ENCODE measurements around the gene LMX1A. TPM values are rescaled to one million over a fixed set of nuclear protein-coding genes. Genes with fewer than 3 reads are reported as not detected.

Gene LMX1A
- polyA plus RNA-seq, 3 donors = not detected

GRCh38 chr1:165281207-165281901 lies 75.2 kb downstream of the LMX1A start:
- no peak for DNase-seq (ENCODE audit: low read depth in 3 of 3, low spot score in 2 of 3)

DNA sequence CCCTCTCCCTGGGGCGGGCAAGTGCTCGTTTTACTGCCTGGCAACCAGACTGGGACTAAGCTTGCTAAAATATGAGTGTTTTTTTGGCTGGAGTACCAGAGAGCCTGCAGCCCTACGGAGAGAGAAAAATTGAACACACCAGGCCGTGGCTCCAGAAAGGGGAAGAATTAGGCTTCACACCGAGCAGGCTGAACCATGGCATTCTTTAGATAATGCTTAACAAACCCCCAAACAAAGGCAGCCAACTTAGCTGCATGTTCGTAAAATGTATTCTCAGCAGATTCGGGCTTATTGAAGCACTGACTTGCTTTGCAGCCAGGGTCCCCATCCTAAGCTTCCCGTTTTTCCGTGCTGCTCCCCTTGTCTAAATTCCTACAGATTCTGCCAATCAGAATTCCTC lies 76.6 kb downstream of the LMX1A start:
- no peak for DNase-seq (ENCODE audit: low read depth in 3 of 3, low spot score in 2 of 3)

DNA sequence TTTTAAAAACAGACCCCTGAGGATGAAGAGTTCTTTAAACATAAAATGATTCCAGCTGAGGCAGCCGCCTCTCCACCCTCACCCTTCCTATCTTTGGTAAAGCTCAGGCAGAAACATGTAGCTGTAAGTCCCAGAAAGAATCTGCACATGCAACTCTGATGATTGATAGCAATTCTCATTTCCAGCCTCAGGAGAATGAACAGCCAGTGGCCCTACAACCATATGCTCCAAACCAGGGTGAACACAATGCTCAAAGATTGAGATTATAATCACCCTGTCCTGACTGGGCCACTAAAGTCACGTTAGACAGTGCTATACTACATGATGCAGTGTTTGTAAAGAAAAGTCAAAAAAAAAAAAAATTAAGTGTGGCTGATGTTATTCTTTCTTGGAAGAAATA lies 80.2 kb downstream of the LMX1A start:
- no peak for DNase-seq (ENCODE audit: low read depth in 3 of 3, low spot score in 2 of 3)

DNA sequence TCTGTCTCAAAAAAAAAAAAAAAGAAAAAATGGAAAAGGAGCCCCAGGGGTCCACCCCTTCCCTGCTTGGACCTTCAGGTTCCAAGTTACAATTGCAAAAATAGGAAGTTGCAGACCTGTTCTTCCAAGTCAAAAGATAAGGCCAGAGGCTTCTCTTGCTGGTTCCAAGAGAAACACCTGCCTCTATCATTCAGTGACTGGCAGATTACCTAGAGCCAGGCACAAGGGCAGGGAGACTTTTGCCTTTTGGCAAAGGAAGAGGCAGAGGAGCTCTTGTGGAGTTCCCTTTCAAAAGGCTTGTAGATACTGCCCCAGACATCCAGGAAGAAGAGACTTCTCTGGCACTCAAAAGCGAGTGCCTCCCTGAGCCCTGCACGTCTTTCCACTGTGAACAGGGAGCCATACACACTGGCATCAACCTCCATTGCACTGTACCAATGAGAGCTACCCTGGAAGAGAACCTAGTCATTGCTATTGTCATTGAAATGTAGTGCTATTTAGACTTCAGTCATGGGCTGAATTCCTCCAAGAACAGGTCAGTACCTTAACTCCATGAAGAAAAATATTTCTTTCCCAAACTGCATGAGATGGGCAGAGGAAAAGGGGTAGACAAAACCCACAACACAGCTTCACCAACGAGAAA lies 91.2 kb downstream of the LMX1A start:
- no peak for DNase-seq (ENCODE audit: low read depth in 3 of 3, low spot score in 2 of 3)

DNA sequence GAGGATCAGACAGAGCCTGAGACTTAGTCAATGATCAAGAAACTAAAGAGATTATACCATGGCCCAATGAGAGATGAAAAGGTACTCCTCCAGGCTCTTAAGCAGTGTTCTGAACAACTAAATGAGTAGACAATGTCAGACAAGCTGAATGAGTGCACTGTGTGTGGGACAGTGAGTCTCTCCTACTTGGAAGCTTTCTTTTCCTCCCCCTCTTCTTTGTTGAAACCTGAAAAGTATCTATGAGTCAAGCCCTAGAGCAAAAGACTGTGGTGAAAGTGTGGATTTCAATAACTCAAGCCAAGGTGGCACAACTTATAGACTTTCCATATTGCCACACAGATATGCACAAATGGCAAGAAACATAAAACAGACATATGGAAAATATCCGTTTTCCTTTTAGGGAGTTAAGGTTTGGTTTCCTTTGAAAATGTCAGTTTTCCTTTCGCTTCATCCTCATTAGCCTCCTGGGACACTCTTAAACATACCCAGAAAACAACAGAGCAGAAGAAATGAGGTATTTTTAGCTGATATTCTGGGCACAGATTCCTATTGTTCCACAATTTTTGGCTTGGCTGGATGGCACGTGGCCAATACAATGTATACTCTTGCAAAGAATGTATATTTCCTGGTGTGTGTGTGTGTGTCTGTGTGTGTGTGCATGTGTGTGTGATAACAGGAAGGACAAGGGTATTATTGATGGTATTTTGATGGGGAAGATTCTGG lies 96.6 kb downstream of the LMX1A start:
- no peak for DNase-seq (ENCODE audit: low read depth in 3 of 3, low spot score in 2 of 3)

- no peak for DNase-seq (ENCODE audit: low read depth in 3 of 3, low spot score in 2 of 3)
Measured at GRCh38 chr1:165259236-165259635, 97.3 kb downstream of the LMX1A start.

- peak in 1 of 3 donors; percentile 40 for DNase-seq (ENCODE audit: low read depth in 3 of 3, low spot score in 2 of 3)
Measured at GRCh38 chr1:165257969-165258459, 98.5 kb downstream of the LMX1A start.

DNA sequence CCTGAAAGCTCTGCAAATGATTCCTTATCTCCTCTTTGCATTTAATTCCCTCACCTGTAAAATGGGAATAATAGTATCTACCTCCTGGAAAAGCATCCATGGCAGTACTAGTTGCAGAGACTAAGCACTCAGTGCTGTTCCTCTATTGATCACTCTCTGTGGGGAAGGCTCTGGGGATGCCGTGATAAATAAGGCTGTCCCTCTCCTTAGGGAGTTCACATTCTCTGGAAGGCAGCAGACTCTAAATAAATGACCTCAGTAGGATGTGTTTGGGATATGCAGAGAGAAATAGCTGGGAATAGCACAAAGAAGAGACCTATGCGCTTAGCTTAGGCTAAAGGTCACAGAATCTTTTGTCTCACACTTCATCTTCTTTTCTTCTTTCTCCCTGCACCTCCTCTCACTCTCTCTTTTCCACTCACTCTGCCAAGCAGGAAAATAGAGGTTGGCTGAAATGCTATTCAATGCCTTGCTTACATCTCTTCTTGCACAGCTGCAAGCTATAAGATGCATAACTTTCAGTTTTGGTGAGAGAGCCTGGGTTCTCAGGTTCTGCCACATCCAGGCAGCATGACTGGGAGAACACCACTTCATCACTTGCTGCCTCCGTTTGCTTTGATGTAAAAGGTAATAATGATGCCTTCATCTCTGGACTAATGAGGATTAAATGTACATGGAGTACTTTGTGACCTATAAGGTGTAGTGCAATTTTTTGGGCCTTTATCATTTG lies 101.5 kb downstream of the LMX1A start:
- DNase-seq (ENCODE audit: low read depth in 3 of 3, low spot score in 2 of 3) = no peak

DNA sequence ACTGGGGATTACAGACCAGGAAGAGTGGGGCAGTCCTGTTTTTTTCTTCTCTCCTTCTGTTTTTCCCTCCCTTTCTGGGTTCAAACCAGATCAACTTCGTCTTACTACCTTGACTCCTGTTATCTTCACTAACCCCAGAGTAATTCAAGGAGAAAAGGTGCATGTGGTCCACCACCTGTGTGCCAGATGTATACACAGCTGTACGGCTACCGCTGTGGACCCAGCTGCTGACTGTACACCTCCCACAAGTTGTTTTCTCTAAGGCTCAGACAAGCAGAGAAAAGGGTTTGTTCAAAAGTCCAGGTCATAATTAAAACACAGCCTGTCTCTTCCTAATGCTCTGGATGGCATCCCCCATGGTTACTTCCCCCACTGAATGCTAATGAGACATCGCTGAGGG lies 102.1 kb downstream of the LMX1A start:
- no peak for DNase-seq (ENCODE audit: low read depth in 3 of 3, low spot score in 2 of 3)

- DNase-seq (ENCODE audit: low read depth in 3 of 3, low spot score in 2 of 3) = no peak
Measured at GRCh38 chr1:165253818-165254254, 102.7 kb downstream of the LMX1A start.

DNA sequence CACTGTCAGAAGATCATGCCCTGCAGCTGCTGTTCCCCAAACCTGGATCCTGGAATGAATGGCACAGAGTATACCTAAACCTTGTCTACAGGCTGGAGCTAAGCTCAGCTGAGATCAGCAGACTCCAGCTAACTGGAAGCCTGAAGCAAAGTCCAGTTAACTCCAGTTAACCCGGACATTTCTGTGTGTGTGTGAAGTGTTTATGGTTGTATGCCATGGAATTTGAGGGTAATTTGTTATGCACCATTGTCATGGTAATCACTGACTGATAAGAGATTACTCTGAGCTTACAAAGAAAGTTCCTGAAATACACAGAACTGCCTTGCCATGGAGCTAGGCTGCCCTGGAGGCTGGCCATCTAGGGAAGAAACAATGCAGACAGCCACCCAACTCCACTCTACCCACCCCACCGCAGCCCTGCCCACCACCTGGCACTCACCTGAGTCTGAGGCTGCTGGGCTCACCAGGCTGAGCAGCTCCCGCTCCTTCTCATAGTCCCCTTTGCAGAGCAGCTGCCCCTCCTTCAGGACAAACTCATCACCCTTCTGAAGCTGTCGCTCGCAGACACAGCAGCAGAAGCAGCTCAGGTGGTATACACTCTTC lies 107.4 kb downstream of the LMX1A start:
- DNase-seq (ENCODE audit: low read depth in 3 of 3, low spot score in 2 of 3) = no peak

- no peak for DNase-seq (ENCODE audit: low read depth in 3 of 3, low spot score in 2 of 3)
Measured at GRCh38 chr1:165241952-165242351, 114.6 kb downstream of the LMX1A start.

- DNase-seq (ENCODE audit: low read depth in 3 of 3, low spot score in 2 of 3) = no peak
Measured at GRCh38 chr1:165241321-165241720, 115.2 kb downstream of the LMX1A start.

DNA sequence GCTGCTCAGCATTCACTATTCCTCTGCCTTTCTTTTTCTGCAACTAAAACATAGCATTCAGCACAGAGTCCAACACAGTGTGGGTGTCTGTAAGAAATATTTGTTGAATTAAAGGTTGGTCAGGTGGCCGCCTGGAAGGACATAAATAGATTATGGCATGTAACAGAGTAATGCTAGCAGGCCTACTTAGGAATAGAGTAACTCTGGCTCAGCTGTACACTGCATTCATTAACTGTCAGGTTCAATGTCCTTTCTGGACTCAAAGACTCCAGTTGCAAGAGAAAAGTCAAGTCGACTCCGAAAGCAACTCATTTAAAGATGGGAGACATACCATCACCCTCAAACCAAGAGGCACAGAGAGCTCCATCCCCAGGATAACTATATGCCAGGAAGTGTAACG lies 116.0 kb downstream of the LMX1A start:
- no peak for DNase-seq (ENCODE audit: low read depth in 3 of 3, low spot score in 2 of 3)

GRCh38 chr1:165239873-165240272 lies 116.6 kb downstream of the LMX1A start:
- DNase-seq (ENCODE audit: low read depth in 3 of 3, low spot score in 2 of 3) = no peak

GRCh38 chr1:165235777-165236291 lies 120.7 kb downstream of the LMX1A start:
- DNase-seq (ENCODE audit: low read depth in 3 of 3, low spot score in 2 of 3) = no peak

DNA sequence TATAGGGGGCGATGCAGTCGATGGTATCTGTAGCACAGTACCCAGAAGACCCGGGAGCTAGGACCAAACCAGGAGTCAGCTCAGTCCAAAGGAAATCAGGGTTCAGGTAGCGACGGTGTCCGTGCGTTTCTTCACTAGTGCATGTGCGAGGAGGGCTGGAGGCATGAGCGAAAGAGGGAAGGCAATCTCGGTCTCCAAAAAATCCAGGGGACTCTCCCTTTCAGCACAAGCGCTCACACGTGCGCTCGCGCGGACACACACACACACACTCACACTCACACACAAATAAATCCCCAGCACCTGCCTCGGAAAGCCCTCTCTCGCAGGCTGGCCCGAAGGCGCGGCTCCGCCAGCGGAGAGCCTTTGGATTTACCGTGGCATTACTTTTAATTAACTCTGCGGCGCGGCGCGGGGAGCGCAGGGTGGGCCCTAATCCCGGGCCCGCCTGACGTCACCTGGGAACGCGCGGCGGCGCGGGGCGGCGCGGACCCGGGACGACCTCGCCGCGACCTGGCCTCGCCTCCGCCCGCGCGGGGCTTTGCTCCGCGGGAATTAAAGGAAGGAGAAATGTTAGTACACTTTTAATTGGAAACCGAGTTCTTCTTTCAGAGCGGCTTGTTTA lies 121.2 kb downstream of the LMX1A start:
- DNase-seq (ENCODE audit: low read depth in 3 of 3, low spot score in 2 of 3) = no peak

GRCh38 chr1:165234149-165234548 lies 122.4 kb downstream of the LMX1A start:
- no peak for DNase-seq (ENCODE audit: low read depth in 3 of 3, low spot score in 2 of 3)

DNA sequence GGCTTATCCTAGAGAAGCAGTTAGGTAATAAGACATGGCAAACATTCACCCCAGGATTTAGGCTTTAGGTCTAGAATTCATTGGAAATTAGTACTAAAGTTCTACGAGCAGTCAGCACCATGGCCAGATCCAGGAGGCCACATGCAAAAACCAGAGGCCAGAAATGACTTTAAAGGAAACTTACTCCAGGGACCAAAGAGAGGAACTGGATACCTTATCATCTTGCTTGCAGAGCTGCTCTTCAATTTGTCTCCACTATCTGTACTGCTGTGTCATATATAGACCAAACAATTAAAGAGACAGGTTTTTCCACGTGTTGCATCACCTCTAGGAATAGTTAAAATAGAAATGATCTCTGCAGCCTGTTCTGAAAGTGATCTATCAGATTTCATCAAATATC lies 127.8 kb downstream of the LMX1A start:
- DNase-seq (ENCODE audit: low read depth in 3 of 3, low spot score in 2 of 3) = no peak

GRCh38 chr1:165228111-165228655 lies 128.3 kb downstream of the LMX1A start:
- DNase-seq (ENCODE audit: low read depth in 3 of 3, low spot score in 2 of 3) = no peak

Data from right renal cortex interstitium (tissue), 3 donors.